ENCODE measurements around the gene UGT1A6. TPM values are rescaled to one million over a fixed set of nuclear protein-coding genes. Genes with fewer than 3 reads are reported as not detected.
"Not testable (repeated sequence)": the region's sequence is repeated elsewhere in the genome, so short reads cannot be mapped to it uniquely, and the experiment has no call there.

UGT1A6 gene
- total RNA-seq, 1 donor from 2014 or later: 2.2 TPM

DNA sequence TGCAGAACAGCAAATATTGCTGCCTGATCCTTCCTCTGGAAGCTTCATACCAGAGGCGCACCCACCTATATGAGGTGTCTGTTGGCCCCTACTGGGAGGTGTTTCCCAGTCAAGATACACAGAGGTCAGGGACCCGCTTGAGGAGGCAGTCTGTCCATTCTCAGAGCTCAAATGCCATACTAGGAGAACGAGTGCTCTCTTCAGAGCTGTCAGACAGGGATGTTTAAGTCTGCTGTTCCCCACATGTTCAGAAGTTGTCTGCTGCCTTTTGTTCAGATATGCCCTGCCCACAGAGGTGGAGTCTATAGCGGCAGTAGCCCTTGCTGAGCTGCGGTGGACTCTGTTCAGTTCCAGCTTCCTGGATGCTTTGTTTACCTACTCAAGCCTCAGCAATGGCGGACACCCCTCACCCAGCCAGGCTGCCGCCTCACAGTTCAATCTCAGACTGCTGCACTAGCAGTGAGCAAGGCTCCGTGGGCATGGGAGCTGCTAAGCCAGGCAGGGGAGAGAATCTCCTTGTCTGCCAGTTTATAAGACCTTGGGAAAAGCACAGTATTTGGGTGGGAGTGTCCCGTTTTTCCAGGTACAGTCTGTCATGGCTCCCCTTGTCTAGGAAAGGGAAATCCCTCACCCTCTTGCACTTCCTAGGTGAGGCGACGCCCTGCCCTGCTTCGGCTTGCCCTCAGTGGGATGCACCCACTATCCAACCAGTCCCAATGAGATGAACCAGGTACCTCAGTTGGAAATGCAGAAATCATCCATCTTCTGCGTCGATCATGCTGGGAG, 44.4 kb downstream of the UGT1A6 start:
- not testable (repeated sequence) for DNase-seq

DNA sequence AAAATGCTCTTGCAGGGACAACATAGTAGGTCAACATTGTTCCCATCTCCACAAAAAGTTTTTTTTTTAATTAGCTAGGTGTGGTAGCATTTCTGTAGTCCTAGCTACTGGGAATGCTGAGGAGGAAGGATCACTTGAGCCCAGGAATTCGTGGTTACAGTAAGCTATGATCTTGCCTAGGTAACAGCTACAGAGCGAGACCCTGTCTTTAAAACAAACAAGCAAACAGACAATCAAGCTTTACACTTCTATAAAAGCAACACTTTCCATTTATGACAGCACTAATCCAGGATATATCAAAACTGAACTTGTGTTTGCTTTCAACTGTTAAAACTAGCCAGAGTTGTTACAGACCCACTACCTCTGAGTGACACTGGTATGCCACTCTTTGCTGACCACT, 48.2 kb downstream of the UGT1A6 start:
- DNase-seq: no peak

DNA sequence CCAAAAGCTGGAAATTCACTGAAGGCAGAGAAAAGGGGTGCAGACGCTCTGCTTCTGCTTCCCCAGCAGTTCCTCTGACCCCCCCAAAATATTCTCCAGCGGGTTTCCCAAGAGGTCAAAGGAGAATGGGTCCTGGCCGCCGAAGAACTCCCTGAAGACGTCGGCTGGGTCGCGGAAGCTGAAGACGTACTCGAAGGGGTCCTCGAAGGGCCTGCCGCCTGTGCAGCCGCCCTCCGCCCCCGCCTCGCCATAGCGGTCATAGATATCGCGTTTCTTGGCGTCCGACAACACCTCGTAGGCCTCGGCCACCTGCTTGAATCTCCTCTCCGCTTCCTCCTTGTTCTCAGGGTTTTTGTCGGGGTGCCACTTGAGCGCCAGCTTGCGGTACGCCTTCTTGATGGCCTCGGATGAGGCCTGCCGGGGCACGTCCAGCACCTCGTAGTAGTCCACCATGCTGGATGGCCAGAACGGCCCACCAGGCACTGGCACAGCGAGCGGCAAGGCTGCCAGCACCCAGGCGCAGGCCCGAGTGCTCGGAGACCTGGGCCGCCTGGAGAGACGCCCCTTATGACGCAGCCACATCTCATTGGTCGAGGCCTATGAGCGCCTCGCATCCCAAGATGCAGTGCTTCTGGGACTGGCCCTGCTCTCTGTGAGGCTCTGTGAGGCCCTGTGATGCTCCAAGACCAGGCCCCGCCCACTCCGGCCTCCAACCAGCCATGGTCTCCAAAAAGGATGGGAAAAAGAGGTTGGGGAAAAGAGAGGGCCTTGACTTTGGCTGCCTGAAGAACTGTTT, 51.0 kb downstream of the UGT1A6 start:
- no peak for DNase-seq

DNA sequence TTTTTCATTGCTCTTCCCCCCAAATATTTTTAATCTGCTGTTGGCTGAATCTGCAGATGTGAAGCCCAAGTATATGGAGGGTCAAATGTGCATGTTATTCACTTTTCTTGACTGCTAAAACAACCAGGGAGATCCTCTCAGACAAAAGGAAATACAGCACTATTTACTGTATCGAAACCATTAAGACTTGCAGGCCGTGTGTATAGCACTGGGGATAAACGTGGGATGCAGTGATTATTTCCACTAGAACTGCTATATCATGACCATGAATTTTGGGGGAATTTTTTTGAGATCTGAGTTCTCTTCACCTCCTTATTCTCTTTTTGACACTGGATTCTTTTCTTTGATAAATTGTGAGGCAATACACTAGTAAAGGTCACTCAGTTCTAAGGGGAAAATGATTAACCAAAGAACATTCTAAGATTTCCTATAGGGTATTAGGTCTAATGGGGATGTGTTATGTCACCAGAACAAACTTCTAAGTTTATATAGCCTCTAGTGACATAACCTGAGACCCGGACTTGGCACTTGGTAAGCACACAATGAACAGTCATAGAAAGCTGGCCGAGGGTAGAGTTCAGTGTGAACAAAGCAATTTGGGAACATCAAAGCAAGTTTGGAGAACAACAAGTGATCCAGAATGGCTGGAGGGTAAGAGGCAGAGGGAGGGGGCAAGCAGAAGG, 52.5 kb downstream of the UGT1A6 start:
- DNase-seq: no peak

DNA sequence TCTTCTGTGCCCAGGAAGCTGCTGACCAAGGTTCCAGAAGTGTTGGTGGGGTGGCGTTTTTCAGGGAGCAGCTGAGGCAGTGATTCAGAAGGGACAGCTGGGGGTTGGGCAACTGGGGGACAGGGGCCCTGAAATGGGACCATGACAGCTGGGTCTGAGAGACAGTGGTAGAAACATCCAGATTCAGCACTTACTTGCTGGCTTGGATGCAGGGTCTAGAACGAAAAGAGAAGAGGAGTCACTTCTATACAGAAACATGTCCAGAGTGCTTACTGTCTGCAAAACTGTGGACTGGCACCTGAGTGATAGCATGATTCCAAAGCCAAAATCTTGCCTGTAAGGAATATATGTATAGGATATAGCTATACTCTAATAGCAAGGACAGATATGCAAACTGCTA, 53.1 kb downstream of the UGT1A6 start:
- not testable (repeated sequence) for DNase-seq

DNA sequence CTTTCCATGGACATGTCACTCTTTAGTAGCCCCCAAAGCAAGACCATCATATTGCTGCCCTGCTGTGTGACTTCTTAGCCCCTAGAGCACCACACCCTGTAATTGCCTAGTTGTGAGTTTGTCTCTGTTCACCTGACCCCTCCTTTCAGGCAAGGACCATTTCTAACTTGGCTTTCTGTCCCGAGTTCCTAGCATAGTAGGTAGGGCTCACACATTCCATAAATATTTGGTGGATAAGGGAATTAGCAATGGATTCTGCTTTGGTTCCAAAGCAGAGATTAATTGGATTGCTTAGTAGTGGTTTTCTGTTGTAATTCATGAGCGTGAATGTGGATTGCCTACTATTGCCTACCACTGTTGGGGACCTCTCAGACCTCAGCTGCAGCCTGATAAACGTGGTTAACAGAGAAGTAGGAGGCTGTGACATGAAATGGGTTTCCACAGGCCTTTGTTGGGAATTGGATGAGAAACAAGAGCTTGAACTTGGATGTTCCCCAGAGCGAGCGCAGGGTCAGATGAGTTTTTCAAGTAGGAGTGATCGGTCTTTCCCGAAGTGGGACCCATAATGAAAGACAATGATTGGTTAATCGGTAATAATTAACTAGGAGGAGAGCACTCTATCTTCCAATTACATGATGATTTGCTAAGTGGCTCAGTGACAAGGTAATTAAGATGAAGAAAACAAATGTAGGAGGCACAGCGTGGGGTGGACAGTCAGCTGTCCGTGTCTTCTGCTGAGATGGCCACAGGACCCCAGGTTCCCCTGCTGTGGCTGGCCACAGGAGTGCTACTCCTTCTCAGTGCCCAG, 54.0 kb downstream of the UGT1A6 start:
- DNase-seq: no peak

DNA sequence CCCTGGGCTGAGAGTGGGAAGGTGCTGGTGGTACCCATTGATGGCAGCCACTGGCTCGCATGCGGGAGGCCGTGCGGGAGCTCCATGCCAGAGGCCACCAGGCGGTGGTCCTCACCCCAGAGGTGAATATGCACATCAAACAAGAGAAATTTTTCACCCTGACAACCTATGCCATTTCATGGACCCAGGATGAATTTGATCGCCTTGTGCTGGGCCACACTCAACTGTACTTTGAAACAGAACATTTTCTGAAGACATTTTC, 54.5 kb downstream of the UGT1A6 start:
- no peak for DNase-seq

DNA sequence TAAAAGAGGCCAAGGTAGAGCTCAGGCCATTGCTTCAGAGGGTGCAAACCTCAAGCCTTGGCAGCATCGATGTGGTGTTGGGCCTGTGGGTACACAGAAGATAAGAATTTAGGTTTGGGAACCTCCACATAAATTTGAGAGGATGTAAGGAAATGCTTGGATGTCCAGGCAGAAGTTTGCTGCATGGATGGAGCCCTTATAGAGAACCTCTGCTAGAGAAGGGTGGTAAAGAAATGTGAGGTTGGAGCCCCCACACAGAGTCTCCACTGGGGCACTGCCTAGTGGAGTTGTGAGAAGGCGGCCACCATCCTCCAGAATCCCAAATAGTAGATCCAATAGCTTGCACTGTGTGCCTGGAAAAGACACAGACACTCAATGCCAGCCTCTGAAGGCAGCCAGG, 58.0 kb downstream of the UGT1A6 start:
- DNase-seq: not testable (repeated sequence)

DNA sequence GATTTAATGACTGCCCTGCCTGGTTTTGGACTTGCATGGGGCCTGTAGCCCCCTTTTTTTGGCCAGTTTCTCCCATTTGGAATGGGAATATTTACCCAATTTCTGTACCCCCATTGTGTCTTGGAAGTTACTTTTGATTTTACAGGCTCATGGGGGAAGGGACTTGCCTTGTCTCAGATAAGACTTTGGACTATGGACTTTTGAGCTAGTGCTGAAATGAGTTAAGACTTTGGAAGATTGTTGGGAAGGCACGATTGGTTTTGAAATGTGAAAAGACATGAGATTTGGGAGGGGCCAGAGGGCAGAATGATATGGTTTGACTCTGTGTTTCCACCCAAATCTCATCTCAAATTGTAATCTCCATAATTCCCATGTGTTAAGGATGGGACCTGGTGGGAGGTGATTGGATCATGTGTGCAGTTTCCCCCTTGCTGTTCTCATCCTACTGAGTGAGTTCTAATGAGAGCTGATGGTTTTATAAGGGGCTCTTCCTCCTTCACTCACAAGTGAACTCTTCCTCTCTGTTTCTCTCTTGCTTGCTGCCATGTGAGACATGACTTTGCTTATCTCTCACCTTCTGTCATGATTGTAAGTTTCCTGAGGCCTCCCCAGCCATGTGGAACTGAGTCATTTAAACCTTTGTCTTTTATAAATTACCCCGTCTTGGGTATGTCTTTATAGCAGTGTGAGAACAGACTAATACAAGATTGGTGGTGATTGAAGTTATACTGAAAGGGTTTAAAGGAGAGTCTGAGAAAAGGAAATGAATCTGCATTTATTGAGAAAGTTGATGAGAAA, 58.7 kb downstream of the UGT1A6 start:
- DNase-seq: not testable (repeated sequence)

DNA sequence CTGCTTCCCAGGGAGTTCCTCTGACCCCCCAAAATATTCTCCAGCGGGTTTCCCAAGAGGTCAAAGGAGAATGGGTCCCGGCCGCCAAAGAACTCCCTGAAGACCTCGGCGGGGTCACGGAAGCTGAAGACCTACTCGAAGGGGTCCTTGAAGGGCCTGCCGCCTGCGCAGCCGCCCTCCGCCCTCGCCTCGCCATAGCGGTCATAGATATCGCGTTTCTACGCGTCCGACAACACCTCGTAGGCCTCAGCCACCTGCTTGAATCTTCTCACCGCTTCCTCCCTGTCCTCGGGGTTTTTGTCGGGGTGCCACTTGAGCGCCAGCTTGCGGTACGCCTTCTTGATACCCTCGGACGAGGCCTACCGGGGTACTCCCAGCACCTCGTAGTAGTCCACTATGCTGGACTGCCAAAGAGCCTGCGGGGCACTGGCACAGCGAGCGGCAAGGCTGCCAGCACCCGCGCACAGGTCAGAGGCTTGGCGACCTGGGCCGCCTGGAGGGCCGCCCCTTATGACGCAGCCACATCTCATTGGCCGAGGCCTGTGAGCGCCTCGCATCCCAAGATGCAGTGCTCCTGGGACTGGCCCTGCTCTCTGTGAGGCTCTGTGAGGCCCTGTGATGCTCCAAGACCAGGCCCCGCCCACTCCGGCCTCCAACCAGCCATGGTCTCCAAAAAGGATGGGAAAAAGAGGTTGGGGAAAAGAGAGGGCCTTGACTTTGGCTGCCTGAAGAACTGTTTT, 62.4 kb downstream of the UGT1A6 start:
- no peak for DNase-seq

DNA sequence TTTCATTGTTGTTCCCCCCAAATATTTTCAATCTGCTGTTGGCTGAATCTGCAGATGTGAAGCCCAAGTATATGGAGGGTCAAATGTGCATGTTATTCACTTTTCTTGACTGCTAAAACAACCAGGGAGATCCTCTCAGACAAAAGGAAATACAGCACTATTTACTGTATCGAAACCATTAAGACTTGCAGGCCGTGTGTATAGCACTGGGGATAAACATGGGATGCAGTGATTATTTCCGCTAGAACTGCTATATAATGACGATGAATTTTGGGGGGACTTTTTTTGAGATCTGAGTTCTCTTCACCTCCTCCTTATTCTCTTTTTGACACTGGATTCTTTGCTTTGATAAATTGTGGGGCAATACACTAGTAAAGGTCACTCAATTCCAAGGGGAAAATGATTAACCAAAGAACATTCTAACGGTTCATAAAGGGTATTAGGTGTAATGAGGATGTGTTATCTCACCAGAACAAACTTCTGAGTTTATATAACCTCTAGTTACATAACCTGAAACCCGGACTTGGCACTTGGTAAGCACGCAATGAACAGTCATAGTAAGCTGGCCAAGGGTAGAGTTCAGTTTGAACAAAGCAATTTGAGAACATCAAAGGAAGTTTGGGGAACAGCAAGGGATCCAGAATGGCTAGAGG, 63.9 kb downstream of the UGT1A6 start:
- DNase-seq: no peak

DNA sequence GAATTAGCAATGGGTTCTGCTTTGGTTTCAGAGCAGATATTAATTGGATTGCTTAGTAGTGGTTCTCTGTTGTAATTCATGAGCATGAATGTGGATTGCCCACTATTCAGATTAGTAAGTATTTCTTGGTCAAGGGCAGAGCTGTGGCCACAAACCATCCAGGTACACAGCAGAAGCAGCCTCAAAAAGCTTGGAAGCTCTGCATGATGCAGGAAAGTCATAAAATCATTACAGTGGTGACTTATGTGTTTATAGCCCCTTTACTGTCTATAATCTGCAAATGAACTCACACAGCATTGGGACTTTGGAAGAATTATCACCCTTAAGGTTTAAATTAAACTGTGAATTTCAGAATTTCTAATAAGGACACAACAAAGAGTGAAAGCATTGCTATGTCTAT, 65.5 kb downstream of the UGT1A6 start:
- DNase-seq: no peak

DNA sequence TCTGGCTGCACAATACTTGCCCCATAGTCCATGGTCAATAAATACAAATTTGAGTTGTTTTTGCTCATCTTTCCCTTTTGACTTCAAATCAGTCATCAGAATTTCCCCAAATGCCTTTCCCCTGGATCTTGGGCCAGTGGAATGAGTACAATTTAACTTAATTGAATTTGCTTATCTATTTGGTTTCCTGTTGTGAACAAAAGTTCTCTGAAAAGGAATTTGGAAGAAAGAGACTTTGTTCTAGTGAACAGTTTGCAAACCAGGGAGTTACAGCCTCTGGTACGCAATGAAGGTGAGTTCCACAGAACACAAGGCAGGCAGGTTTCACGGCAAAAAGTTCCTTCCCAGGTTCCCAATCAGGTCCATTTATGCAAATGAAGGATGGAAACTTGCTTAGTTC, 66.2 kb downstream of the UGT1A6 start:
- no peak for DNase-seq

DNA sequence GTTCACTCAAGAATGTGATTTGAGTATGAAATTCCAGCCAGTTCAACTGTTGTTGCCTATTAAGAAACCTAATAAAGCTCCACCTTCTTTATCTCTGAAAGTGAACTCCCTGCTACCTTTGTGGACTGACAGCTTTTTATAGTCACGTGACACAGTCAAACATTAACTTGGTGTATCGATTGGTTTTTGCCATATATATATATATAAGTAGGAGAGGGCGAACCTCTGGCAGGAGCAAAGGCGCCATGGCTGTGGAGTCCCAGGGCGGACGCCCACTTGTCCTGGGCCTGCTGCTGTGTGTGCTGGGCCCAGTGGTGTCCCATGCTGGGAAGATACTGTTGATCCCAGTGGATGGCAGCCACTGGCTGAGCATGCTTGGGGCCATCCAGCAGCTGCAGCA, 67.4 kb downstream of the UGT1A6 start, which contains the start of gene UGT1A1:
Gene UGT1A1 (plus strand): TSS at position 228 of the 400 bp plus-strand sequence. CDS start 18 bp downstream, at position 246.
- no peak for DNase-seq

DNA sequence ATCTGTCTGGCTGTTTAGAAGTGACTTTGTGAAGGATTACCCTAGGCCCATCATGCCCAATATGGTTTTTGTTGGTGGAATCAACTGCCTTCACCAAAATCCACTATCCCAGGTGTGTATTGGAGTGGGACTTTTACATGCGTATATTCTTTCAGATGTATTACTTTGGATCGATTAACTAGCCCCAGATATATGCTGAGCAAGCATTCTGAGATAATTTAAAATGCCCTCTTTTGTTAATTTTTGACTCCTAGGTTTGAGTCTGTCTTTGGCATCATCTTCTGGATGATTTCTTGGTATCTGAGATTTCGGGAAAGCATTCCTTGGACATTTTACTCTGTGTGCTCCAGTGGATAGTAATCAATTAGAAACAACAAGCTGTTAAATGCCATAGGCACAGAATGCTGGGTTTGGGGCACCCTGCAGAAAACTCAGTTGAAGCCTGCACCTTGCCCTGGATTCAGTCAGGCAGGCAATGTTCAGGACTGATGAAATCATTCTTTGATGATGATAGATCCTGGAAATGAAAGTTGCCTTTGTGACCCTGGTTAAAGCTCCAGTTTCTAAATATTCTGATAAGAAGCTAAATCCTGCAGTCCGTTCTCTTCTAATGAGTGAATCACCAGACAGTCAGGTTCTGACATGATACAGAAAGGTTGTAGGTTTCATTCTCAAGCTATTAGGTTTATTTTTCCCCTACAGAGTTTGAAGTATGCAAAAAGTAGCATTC, 68.5 kb downstream of the UGT1A6 start:
- DNase-seq: no peak

DNA sequence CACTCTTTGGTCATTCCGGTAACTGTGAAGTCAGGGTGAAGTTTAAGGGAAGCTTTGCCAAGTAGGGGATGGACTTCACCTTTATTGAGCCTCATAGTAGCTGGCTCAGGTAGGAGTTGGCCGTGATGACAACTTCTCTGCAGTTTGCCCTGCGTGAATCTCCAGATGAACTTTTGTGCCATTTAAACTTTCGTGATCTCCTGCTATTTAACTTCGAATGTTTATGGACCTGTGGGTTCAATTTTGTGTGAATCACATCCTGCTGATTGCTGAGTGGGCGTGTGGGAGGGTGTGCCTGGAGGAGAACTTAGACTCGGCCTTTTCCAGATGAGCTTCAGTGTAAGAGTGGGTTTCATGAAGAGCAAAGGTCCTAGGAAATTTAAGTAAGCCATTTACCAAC, 71.6 kb downstream of the UGT1A6 start:
- peak; percentile 17 for DNase-seq

DNA sequence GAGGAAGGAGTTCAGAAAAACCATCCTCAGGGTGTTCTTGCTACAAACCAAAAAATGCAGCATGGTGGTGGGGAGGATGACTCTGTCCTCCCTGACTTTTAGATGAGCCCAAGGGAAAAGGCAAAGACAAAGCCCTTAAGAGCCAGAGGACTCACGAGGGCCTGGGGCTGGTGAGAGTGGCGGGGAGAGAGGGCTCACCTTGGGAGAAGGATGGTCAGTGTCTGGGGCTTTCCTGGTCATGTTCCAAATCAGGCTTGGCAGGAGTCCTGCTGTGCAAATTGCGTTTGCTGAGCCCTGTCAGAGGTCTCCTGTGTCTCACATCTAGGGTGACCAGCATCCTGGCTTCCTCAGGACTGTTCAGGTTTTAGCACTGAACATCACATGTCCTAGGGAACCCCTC, 72.1 kb downstream of the UGT1A6 start:
- no peak for DNase-seq

DNA sequence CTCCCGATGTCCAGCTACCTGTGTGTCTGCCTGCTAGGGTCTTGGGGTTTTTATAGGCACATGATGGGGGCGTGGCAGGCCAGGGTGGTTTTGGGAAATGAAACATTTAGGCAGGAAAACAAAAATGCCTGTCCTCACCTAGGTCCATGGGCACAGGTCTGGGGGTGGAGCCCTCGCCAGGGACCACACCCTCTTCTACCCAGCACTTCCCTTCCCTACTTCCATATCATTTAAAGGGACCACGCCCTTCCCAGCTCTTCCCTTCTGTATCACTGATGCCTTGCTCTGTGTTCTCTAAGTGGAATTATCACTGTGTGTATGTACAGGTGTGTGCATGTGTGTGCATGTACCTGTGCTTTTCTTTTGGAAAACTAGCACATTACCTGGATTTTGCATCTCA, 73.7 kb downstream of the UGT1A6 start:
- DNase-seq: no peak

DNA sequence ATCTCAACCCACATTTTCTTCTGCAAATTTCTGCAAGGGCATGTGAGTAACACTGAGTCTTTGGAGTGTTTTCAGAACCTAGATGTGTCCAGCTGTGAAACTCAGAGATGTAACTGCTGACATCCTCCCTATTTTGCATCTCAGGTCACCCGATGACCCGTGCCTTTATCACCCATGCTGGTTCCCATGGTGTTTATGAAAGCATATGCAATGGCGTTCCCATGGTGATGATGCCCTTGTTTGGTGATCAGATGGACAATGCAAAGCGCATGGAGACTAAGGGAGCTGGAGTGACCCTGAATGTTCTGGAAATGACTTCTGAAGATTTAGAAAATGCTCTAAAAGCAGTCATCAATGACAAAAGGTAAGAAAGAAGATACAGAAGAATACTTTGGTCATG, 75.4 kb downstream of the UGT1A6 start:
- no peak for DNase-seq

DNA sequence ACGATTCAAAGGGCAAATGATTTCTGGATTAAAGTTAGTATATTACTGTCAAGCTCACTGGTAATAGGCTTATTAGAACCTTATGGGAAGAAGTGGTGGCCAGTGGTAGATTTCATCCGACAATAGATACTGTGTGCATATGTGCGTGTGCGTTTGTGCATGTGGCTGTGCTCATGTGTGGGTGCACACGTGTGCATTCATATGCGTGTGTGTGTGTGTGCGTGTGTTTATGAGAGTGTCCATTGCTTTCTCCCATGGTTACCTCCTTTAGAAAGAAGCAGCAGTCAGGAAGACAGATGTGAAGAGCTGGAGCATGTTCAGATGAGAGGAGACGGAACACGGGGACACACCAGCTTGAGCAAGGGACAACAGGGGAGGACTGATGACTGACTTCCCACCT, 76.6 kb downstream of the UGT1A6 start:
- DNase-seq: no peak

All from dermis blood vessel endothelial cell (primary cell).